Measurements from ENCODE around the gene MICAL2. TPM values are rescaled to one million over a fixed set of nuclear protein-coding genes. Genes with fewer than 3 reads are reported as not detected.
"Not testable (repeated sequence)": the region's sequence is repeated elsewhere in the genome, so short reads cannot be mapped to it uniquely, and the experiment has no call there.

The MICAL2 gene
- total RNA-seq, 1 donor from 2014 or later = 104 TPM

DNA sequence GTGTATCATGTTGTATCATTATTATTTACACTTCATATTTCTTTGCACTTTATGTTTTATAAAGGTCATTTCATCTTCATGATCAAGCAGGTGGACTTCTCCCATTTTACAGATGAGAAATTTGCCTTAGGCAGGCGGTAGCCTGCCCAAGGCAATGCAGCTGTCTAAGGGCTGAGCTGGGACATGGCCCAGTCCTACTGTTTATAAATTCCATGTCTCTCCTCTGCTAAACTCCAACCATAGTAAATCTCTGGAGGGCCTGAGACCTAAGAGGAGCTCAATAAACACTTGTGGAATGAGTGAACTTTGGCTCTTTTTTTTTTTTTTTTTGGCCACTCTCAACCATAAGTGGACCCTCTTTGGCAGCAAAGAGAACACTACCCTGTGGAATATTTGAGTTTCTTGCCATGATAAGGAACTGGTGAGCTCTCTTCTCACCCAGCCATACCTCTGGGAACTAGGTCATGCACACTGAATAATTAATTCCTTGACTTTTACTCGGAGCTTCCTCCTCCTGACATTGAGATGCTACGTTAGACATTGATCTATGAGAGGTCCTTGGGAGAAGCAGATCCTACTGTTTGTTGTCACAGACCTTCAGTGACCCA is 29.9 kb downstream of the MICAL2 start:
- DNase-seq (ENCODE audit: low read depth) = no peak
- TF ChIP-seq, protein P1, sequence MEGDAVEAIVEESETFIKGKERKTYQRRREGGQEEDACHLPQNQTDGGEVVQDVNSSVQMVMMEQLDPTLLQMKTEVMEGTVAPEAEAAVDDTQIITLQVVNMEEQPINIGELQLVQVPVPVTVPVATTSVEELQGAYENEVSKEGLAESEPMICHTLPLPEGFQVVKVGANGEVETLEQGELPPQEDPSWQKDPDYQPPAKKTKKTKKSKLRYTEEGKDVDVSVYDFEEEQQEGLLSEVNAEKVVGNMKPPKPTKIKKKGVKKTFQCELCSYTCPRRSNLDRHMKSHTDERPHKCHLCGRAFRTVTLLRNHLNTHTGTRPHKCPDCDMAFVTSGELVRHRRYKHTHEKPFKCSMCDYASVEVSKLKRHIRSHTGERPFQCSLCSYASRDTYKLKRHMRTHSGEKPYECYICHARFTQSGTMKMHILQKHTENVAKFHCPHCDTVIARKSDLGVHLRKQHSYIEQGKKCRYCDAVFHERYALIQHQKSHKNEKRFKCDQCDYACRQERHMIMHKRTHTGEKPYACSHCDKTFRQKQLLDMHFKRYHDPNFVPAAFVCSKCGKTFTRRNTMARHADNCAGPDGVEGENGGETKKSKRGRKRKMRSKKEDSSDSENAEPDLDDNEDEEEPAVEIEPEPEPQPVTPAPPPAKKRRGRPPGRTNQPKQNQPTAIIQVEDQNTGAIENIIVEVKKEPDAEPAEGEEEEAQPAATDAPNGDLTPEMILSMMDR (conservative IDR thresholded peaks at IDR 0.05; ENCODE audit: low read depth, low read length) = no peak
- no peak overlapping the region for H3K4me3 ChIP-seq (ENCODE audit: low read depth, low read length)

DNA sequence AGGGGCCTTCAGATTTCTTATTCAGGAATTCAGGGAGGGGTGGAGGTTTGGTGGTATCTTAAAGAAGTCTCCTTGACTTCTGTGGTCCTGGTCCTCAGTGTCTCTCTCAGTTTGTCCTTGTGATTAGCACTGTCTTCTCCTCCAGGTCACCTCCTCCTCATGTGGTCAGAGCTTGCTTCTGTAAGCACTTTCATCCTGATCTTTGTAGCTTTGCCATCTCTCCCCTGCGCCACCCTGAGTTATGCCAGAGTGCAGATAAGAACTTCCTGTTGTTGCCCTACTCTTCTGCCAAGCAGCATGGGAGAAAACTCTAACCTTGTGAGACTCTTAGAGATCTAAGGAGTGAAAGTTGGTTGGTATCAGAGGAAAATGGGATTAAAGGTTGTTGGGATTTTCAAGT is 30.9 kb downstream of the MICAL2 start:
- TF ChIP-seq, protein P1 (conservative IDR thresholded peaks at IDR 0.05; ENCODE audit: low read depth, low read length) = no peak
- no peak overlapping the region for H3K4me3 ChIP-seq (ENCODE audit: low read depth, low read length)
- DNase-seq (ENCODE audit: low read depth) = no peak

DNA sequence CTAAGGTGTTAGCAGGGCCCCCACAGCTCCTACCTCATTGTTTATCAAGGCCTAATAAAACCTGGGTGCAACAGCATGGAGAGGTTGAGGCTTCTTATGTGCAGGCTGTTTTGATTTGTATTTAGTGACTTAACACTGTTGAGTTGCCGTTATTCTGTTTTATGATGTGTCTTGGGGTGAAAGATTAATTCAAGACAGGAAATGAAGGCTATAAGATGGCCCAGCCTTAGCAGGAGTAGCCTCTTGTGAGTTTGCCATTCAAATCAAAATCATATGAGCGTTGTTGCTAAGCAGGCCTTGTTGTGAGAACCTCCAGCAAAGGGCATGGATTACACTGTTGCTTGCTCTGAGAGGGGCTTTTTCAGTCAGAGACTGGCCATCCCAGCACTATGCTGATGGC is 31.8 kb downstream of the MICAL2 start:
- DNase-seq (ENCODE audit: low read depth) = no peak
- H3K4me3 ChIP-seq (ENCODE audit: low read depth, low read length) = no peak overlapping the region
- TF ChIP-seq, protein P1 (conservative IDR thresholded peaks at IDR 0.05; ENCODE audit: low read depth, low read length) = no peak

DNA sequence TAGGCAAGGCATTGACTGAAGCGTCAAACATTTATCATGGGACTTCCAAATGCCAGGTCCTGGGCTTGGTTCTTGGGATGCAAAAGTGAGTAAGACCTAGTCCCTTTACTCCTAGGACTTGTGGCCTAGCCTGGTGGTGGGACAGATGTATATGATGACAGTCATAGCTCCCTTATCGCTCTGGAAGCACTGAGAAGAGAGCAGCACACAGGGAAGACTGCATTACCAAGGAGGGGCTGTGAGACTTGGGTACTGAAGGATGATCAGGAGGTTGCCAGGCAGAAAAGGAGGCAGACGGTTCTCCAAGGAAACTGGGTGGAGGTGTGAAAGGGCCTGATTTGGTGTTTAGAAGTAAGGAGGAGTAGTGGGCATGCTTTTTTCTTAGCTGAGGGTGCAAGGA is 32.5 kb downstream of the MICAL2 start:
- TF ChIP-seq, protein P1 (conservative IDR thresholded peaks at IDR 0.05; ENCODE audit: low read depth, low read length) = no peak
- DNase-seq (ENCODE audit: low read depth) = no peak
- H3K4me3 ChIP-seq (ENCODE audit: low read depth, low read length) = no peak overlapping the region

DNA sequence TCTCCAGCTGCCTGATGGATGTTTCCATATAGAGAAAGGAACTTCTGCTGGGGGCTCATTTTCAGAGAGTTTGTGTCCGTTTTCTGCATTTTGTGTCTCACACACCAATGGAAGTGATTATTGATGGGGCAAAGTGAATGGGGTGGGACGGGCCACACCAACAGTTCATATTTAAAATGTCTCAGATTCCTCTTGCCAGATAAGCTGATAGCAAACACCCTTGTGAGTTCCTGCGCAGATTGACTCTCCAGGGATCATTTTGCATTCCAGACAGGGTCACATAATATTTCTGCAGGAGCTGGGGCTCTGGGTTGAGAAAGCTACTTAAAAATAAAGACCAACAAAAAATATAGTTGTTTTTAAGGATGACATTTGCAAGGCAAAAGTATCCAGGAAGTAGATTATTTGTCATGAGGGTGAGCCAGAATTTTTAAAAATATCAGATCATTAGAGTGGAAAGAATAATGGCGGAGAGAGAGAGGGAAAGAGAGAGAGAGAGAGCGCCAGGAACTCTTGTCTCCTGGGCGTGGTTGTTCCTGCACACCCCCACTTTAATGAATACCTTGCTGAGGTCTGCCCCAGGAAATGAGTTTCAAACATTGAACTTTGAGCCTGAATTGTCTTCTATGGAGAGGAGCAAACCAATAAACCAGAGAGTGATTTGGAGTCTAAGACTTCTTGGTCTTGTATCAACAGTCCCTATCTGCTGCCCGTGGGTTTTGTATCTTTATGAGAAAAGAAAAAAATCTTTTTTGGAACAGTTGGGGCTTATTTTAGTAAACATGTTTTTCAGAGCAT is 33.3 kb downstream of the MICAL2 start:
- no peak overlapping the region for H3K4me3 ChIP-seq (ENCODE audit: low read depth, low read length)
- no peak for DNase-seq (ENCODE audit: low read depth)
- TF ChIP-seq, protein P1 (conservative IDR thresholded peaks at IDR 0.05; ENCODE audit: low read depth, low read length) = no peak

DNA sequence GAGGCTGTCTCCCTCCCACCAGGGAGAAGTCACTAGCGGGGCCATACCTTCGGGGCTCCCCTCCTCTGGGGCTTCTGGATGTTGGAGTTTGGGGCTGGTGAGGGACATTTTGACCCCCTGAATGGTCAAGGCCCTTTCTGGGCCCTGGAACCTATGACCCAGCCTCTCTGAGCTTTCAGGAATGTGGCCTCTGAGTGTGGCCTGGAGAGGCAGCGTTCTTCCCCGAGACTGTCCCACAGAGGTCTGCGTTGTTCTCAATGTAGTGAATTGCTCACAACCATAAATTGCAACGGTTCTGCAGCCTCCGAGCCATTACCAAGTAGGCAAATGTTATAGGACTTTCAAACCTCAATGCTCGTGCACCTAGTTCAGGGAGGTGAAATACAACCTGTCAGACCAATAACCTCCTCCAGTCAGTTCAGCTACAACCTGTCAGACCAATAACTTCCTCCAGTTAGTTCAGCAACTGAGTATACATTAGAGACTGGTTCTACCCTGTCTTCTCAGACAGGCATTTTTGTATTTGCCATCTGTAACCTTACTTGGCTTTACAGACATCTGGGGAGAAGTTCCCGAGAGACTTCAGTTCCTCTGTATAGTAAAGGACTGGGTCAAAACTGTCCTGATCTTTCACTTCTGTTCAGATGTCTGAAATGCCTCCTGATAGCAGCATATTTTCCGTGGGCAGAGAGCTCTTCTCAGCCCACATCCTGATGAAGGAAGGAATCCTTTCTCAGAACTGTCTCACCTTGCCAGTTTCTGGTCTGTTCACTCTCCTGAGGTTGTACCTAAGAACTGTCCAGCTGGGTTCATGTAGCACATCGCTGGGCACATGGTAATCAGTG is 34.2 kb downstream of the MICAL2 start:
- TF ChIP-seq, protein P1 (conservative IDR thresholded peaks at IDR 0.05; ENCODE audit: low read depth, low read length) = no peak
- no peak for DNase-seq (ENCODE audit: low read depth)
- H3K4me3 ChIP-seq (ENCODE audit: low read depth, low read length) = no peak overlapping the region

DNA sequence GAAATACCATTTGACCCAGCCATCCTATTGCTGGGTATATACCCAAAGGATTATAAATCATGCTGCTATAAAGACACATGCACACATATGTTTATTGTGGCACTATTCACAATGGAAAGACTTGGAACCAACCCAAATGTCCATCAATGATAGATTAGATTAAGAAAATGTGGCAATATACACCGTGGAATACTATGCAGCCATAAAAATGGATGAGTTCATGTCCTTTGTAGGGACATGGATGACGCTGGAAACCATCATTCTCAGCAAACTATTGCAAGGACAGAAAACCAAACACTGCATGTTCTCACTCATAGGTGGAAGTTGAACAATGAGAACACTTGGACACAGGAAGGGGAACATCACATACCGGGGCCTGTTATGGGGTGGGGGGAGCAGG is 36.3 kb downstream of the MICAL2 start:
- DNase-seq (ENCODE audit: low read depth); H3K4me3 ChIP-seq (ENCODE audit: low read depth, low read length): not testable (repeated sequence)
